MM.1S (cell line): ENCODE measurements around the gene COL27A1.

Experiments
- DNase-seq: peaks from one replicate; pipeline ENCODE4 v3.0.0-alpha.2; 2015
- H2AFZ ChIP-seq: fragments of 300-600 bp; sonication (generic); 2 replicates; pipeline ENCODE4 v1.6.0; 2016; ENCODE audit warnings: antibody characterized with exemption, low read length
- H3F3A ChIP-seq: fragments of 300-600 bp; sonication (generic); 2 replicates; pipeline ENCODE4 v1.6.1; 2016; ENCODE audit warnings: mild to moderate bottlenecking, antibody characterized with exemption, low read length, moderate library complexity, mixed read lengths; ENCODE audit not compliant: insufficient read depth
- H3K27ac ChIP-seq: fragments of 300-600 bp; sonication (generic); 2 replicates; pipeline ENCODE4 v1.5.1; 2016; ENCODE audit warnings: mild to moderate bottlenecking, low read length
- H3K27me3 ChIP-seq: fragments of 300-600 bp; sonication (generic); replicated peaks from 2 replicates; pipeline ENCODE4 v1.6.0; 2016; ENCODE audit warnings: low read length; ENCODE audit not compliant: insufficient read depth
- H3K36me3 ChIP-seq: fragments of 300-600 bp; sonication (generic); replicated peaks from 2 replicates; pipeline ENCODE4 v1.6.1; 2016; ENCODE audit warnings: mild to moderate bottlenecking, low read length, mixed read lengths; ENCODE audit not compliant: insufficient read depth
- H3K4me1 ChIP-seq: fragments of 300-600 bp; sonication (generic); 2 replicates; pipeline ENCODE4 v1.6.1; 2016; ENCODE audit warnings: low read length, mixed read lengths
- H3K4me2 ChIP-seq: fragments of 300-600 bp; sonication (generic); 2 replicates; pipeline ENCODE4 v1.6.0; 2016; ENCODE audit warnings: low read depth, low read length
- H3K4me3 ChIP-seq: fragments of 300-600 bp; sonication (generic); 2 replicates; pipeline ENCODE4 v1.5.1; 2016; ENCODE audit warnings: low read length, mixed read lengths
- H3K79me2 ChIP-seq: fragments of 300-600 bp; sonication (generic); 2 replicates; pipeline ENCODE4 v1.6.1; 2016; ENCODE audit warnings: mixed run types, low read length, mixed read lengths
- H3K9ac ChIP-seq: fragments of 300-600 bp; sonication (generic); 2 replicates; pipeline ENCODE4 v1.6.1; 2016; ENCODE audit warnings: low read length, mixed read lengths
- H3K9me2 ChIP-seq: fragments of 300-600 bp; sonication (generic); replicated peaks from 2 replicates; pipeline ENCODE4 v1.6.1; 2016; ENCODE audit warnings: mild to moderate bottlenecking, low read length, mixed read lengths; ENCODE audit not compliant: insufficient read depth
- H3K9me3 ChIP-seq: fragments of 300-600 bp; sonication (generic); replicated peaks from 2 replicates; pipeline ENCODE4 v1.6.1; 2016; ENCODE audit warnings: mild to moderate bottlenecking, low read length, mixed read lengths; ENCODE audit not compliant: insufficient read depth
- H4K20me1 ChIP-seq: fragments of 300-600 bp; sonication (generic); 2 replicates; pipeline ENCODE4 v1.6.1; 2016; ENCODE audit warnings: mild to moderate bottlenecking, low read length, moderate library complexity, mixed read lengths; ENCODE audit not compliant: insufficient read depth
- CTCF ChIP-seq: fragments of 300-600 bp; sonication (generic); IDR thresholded peaks from 2 replicates; pipeline ENCODE4 v1.5.1; 2016; ENCODE audit warnings: antibody characterized with exemption, low read length, mixed read lengths
- EZH2 ChIP-seq: fragments of 300-600 bp; sonication (generic); optimal IDR thresholded peaks from 2 replicates; pipeline ENCODE3; 2017; ENCODE audit warnings: low read depth, mild to moderate bottlenecking, antibody characterized with exemption, low read length, mixed read lengths
- EZH2phosphoT487 ChIP-seq: fragments of 300-600 bp; sonication (generic); IDR thresholded peaks from 2 replicates; pipeline ENCODE4 v1.6.1; 2018; ENCODE audit warnings: antibody characterized with exemption, low read length

Gene COL27A1

GRCh38 chr9:114200721-114201300, 45.5 kb downstream of the COL27A1 start:
- Histone ChIP-seq H3F3A (no peaks in the 10 kb centered on the region), H3K27ac (no peak overlapping the region), H3K36me3 (no peaks in the 10 kb centered on the region), H3K9me3 (no peaks in the 10 kb centered on the region), H3K79me2 (no peaks in the 10 kb centered on the region), H3K27me3 (no peaks in the 10 kb centered on the region), H3K9me2 (no peaks in the 10 kb centered on the region), H3K4me2 (no peak overlapping the region), H3K4me3 (no peak overlapping the region), H3K9ac (no peak overlapping the region), H4K20me1 (no peaks in the 10 kb centered on the region), H3K4me1 (no peaks in the 10 kb centered on the region), H2AFZ (no peak overlapping the region)
- no peak for DNase-seq
- TF ChIP-seq EZH2 = no peak
- TF ChIP-seq EZH2phosphoT487 = no peak
- no peak for TF ChIP-seq CTCF

DNA sequence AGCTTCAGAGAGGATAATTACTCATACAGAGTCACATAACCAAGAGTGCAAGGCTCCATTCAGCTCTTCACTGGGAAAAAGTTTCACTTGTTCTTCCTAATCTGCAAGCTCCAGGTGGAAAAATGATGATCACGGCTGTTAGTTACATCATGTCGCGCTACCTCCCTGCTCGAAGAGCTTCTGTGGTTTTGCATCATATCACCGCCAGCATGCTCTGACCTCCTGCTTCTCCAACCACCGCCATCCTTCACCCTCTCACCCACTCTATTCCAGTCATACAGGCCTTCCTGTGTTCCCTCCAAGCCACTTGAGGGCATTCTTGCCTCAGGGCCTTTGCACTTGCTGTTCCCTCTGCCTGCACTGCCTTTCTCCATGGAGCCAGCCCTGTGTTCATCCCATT, 47.1 kb downstream of the COL27A1 start:
- Histone ChIP-seq H2AFZ (no peak overlapping the region), H3K4me2 (no peak overlapping the region), H3K4me3 (no peak overlapping the region), H4K20me1 (no peaks in the 10 kb centered on the region), H3K27ac (no peak overlapping the region), H3K9me3 (no peaks in the 10 kb centered on the region), H3K36me3 (no peaks in the 10 kb centered on the region), H3K27me3 (no peaks in the 10 kb centered on the region), H3F3A (no peaks in the 10 kb centered on the region), H3K9ac (no peak overlapping the region), H3K9me2 (no peaks in the 10 kb centered on the region), H3K4me1 (no peaks in the 10 kb centered on the region), H3K79me2 (no peaks in the 10 kb centered on the region)
- TF ChIP-seq EZH2phosphoT487 (no peak), CTCF (no peak), EZH2 (no peak)
- DNase-seq = no peak

DNA sequence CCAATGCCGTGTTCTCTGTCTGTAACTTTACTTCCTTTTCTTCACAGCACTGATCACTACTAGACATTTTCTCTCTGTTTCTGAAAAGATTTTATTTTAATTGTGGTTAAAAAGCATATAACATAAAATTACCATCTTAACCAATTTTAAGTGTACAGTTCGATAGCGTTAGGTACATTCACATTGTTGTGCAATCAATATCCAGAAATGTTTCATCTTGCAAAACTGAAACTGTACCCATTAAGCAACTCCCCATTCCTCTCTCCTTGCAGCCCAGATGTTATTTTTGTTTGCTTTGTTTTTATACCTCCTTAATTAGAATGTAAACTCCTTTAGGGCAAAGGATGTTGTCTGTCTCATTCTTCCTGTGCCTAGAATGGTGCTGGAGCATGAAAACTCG, 47.5 kb downstream of the COL27A1 start:
- H2AFZ ChIP-seq = no peak overlapping the region
- H3F3A ChIP-seq = no peaks in the 10 kb centered on the region
- no peak overlapping the region for H3K4me3 ChIP-seq
- no peaks in the 10 kb centered on the region for H3K27me3 ChIP-seq
- no peaks in the 10 kb centered on the region for H3K9me3 ChIP-seq
- H3K4me2 ChIP-seq = no peak overlapping the region
- H3K9me2 ChIP-seq = no peaks in the 10 kb centered on the region
- TF ChIP-seq CTCF (no peak), EZH2phosphoT487 (no peak), EZH2 (no peak)
- no peaks in the 10 kb centered on the region for H4K20me1 ChIP-seq
- H3K4me1 ChIP-seq = no peaks in the 10 kb centered on the region
- no peaks in the 10 kb centered on the region for H3K36me3 ChIP-seq
- H3K27ac ChIP-seq = no peak overlapping the region
- no peak overlapping the region for H3K9ac ChIP-seq
- DNase-seq = no peak
- no peaks in the 10 kb centered on the region for H3K79me2 ChIP-seq
